ENCODE measurements around the gene RAD9A. TPM values are rescaled to one million over a fixed set of nuclear protein-coding genes. Genes with fewer than 3 reads are reported as not detected.

RAD9A gene
- total and polyA plus RNA-seq, 2 experiments from 2014 or later: 13.9 to 17.0 TPM

DNA sequence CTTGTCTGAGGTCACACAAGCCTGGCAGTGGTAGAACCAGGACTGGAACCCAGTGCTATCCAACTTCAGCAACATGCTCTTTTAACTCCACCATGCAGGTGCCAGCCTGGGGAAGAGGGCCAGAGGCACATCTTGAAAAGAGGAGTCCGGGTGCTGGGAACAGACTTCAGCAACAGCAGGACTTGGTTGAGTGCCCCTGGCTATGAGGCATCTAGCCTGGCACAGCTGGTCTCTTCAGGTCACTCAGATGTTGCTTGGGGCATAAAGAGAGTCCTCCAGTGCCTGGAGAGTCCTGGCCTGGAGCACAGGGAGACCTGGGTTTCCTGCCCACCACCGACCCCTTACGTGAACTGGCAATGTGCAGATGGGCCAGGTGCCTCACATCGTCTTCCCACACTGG, 13.2 kb upstream of the RAD9A start:
- ATAC-seq (no peak), DNase-seq (ENCODE audit: low spot score) (no peak)
- Histone ChIP-seq H4K20me1 (replicated peaks; ENCODE audit: insufficient read depth) (no peaks in the 10 kb centered on the region), H3K4me2 (no peak overlapping the region), H3K36me3 (ENCODE audit: insufficient read depth) (no peaks in the 10 kb centered on the region), H3K4me1 (ENCODE audit: insufficient read depth) (peaks cover 23% of the 10 kb centered on the region), H3K79me2 (replicated peaks; ENCODE audit: insufficient read depth) (no peaks in the 10 kb centered on the region), H3F3A (replicated peaks; ENCODE audit: low read depth) (no peaks in the 10 kb centered on the region; the same call in 1 of the 2 replicates), H3K9me2 (ENCODE audit: insufficient read depth) (no peaks in the 10 kb centered on the region), H3K27me3 (ENCODE audit: insufficient read depth) (peaks cover 54% of the 10 kb centered on the region), H3K27ac (ENCODE audit: low read depth) (no peak overlapping the region), H2AFZ (no peak overlapping the region), H3K4me3 (no peak overlapping the region)
- H3K36me3 Mint-ChIP-seq (ENCODE audit: low read depth): no peaks in the 10 kb centered on the region
- no peaks in the 10 kb centered on the region; the same call in 2 of the 3 replicates for H3K9me3 Mint-ChIP-seq
- no peak for TF ChIP-seq EZH2phosphoT487 (IDR thresholded peaks at IDR 0.05; ENCODE audit: unreplicated experiment)
- no peak for TF ChIP-seq NANOG (IDR thresholded peaks at IDR 0.05; ENCODE audit: borderline replicate concordance)
- no peak for TF ChIP-seq STAT1 (IDR thresholded peaks at IDR 0.05; ENCODE audit: unreplicated experiment)
- TF ChIP-seq ZNF331 (CRISPR knock-in tag; IDR thresholded peaks at IDR 0.05; ENCODE audit: low read depth): no peak
- no peak for TF ChIP-seq EZH2 (IDR thresholded peaks at IDR 0.05; ENCODE audit: low read depth, unreplicated experiment)
- no peak for TF ChIP-seq REST (IDR thresholded peaks at IDR 0.05; ENCODE audit: unreplicated experiment)
- TF ChIP-seq CREB1 (CRISPR knock-in tag; IDR thresholded peaks at IDR 0.05; ENCODE audit: low read depth): no peak
- peaks cover 29% of the 10 kb centered on the region for H3K27me3 Mint-ChIP-seq (ENCODE audit: insufficient read depth, low read depth, poor library complexity)
- H3K4me3 Mint-ChIP-seq: no peak overlapping the region; the same call in 2 of the 3 replicates
- H3K27ac Mint-ChIP-seq: no peak overlapping the region
- H3K4me1 Mint-ChIP-seq: peaks cover 44% of the 10 kb centered on the region

DNA sequence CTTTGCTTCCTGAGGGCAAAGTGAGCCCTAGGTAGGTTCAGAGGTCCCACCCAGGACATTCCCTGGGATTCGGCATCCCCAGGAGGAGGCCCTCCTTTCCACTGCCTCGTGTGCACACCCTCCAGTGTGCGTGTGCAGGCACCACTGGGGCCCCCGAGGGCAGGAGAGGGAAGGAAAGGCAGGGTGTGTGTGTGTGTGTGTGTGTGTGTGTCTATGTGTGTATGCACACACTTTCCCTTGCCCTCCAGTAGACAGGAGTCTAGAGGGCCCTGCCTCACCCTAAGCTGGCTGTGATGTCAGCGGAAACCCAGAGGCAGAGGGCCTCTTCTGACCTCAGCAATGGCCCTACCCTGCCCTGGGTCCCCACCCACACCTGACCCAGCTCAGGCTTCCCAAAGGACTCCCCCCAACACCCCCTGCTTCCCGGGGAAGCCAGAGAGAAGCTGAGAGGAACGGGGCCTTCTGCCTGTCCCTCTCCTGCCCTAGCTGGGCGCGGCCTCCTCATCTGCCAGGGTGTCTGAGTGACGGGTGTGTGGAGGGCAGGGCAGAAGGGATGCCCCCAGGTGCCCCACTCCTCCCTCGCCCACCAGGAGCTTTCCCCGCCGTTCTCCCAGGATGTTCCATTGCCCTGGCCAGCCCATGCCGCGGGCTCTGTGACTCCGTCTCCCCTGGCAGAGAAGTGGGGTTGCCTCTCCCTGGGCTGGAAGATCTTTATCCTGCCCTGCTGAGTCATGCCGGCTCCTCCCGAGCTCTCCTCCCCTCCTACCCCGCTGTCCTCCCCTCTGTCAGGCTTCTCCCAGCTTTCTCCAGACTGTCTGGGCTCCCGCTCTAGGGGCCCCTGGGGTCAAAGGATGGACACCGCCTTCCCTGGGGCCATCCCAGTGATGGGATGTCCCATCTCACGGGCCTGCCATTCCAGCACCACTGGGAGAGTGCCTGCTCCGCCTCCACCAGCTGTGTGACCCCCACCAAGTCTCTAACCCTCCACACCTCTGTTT, 12.4 kb upstream of the RAD9A start:
- H2AFZ ChIP-seq: no peak overlapping the region
- no peak for TF ChIP-seq JUNB (IDR thresholded peaks at IDR 0.05; ENCODE audit: unreplicated experiment)
- no peak for TF ChIP-seq STAT1 (IDR thresholded peaks at IDR 0.05; ENCODE audit: unreplicated experiment)
- TF ChIP-seq NANOG (IDR thresholded peaks at IDR 0.05; ENCODE audit: borderline replicate concordance): no peak
- TF ChIP-seq CREB1 (CRISPR knock-in tag; IDR thresholded peaks at IDR 0.05; ENCODE audit: low read depth): no peak
- no peak for TF ChIP-seq CTCF (conservative IDR thresholded peaks at IDR 0.05; ENCODE audit: low read depth in 2 of 2)
- TF ChIP-seq ZNF331 (CRISPR knock-in tag; IDR thresholded peaks at IDR 0.05; ENCODE audit: low read depth): no peak
- no peak for TF ChIP-seq ETS1 (IDR thresholded peaks at IDR 0.05)
- no peak for TF ChIP-seq EZH2 (IDR thresholded peaks at IDR 0.05; ENCODE audit: low read depth, unreplicated experiment)
- TF ChIP-seq REST (IDR thresholded peaks at IDR 0.05; ENCODE audit: unreplicated experiment): no peak
- no peak for TF ChIP-seq EZH2phosphoT487 (IDR thresholded peaks at IDR 0.05; ENCODE audit: unreplicated experiment)
- no peak for TF ChIP-seq POLR2AphosphoS5 (IDR thresholded peaks at IDR 0.05; ENCODE audit: low read depth)

More for the DNA sequence above, 12.4 kb upstream of the RAD9A start:
- peaks cover 25% of the 10 kb centered on the region for H3K27me3 Mint-ChIP-seq (ENCODE audit: insufficient read depth, low read depth, poor library complexity)
- H3K4me1 Mint-ChIP-seq: peaks cover 39% of the 10 kb centered on the region
- Histone ChIP-seq H4K20me1 (replicated peaks; ENCODE audit: insufficient read depth) (no peaks in the 10 kb centered on the region), H3K27me3 (ENCODE audit: insufficient read depth) (peaks cover 48% of the 10 kb centered on the region), H3K4me1 (ENCODE audit: insufficient read depth) (peaks cover 17% of the 10 kb centered on the region), H3F3A (replicated peaks; ENCODE audit: low read depth) (no peaks in the 10 kb centered on the region; the same call in 1 of the 2 replicates), H3K36me3 (ENCODE audit: insufficient read depth) (no peaks in the 10 kb centered on the region), H3K4me3 (no peak overlapping the region), H3K9me2 (ENCODE audit: insufficient read depth) (no peaks in the 10 kb centered on the region), H3K4me2 (no peak overlapping the region), H3K79me2 (replicated peaks; ENCODE audit: insufficient read depth) (no peaks in the 10 kb centered on the region), H3K27ac (ENCODE audit: low read depth) (no peak overlapping the region)
- ATAC-seq: no peak
- no peak overlapping the region for H3K4me3 Mint-ChIP-seq
- no peaks in the 10 kb centered on the region; the same call in 2 of the 3 replicates for H3K9me3 Mint-ChIP-seq
- no peak for DNase-seq (ENCODE audit: low spot score)
- H3K27ac Mint-ChIP-seq: no peak overlapping the region
- H3K36me3 Mint-ChIP-seq (ENCODE audit: low read depth): no peaks in the 10 kb centered on the region

Data from GM23338 (cell line).